GM06990 (cell line): ENCODE measurements around the gene CST6.
A peak's percentile ranks its signal among the peaks of the same experiment; 100 is the strongest.

Source experiments
- DNase-seq: peaks from one replicate; pipeline ENCODE4 v3.0.0-alpha.2; 2011; ENCODE audit not compliant: insufficient read length; ENCODE audit errors: extremely low read depth
- H3K27me3 ChIP-seq: replicated peaks from 2 replicates; pipeline ENCODE4 v1.6.0; 2011; ENCODE audit warnings: low read length; ENCODE audit not compliant: control insufficient read depth, insufficient read depth
- H3K36me3 ChIP-seq: 2 replicates; pipeline ENCODE4 v1.5.1; 2011; ENCODE audit warnings: low read length; ENCODE audit not compliant: control insufficient read depth, insufficient read depth
- H3K4me3 ChIP-seq: replicated peaks from 2 replicates; pipeline ENCODE4 v1.5.1; 2011; ENCODE audit warnings: low read depth, mild to moderate bottlenecking, control low read depth, low read length
- CTCF ChIP-seq: IDR thresholded peaks from 2 replicates; pipeline ENCODE4 v1.5.1; 2011; ENCODE audit warnings: low read length, control low read depth, mild to moderate bottlenecking, inconsistent platforms; ENCODE audit not compliant: insufficient read depth, poor library complexity, severe bottlenecking

Gene CST6

DNA sequence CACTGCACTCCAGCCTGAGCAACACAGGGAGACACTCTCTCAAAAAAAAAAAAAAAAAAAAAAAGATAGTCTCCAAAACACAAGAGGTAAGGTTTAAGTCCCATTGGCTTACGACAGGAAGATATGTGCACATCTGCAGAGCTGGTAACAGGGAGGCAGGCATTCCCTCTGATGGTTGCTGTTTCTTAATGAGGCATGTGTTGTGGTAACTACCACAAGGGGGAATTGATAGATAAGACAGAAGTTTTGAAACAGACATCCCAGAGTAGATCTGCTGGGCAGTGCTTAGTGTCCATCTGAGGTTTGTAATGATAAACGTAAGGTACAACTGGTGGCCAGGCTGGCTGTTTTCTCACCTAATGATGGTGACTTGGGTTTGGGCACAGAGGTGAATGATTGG is 14.5 kb upstream of the CST6 start:
- no peak overlapping the region for H3K4me3 ChIP-seq
- no peak for TF ChIP-seq CTCF
- H3K36me3 ChIP-seq: peaks cover 25% of the 10 kb centered on the region
- DNase-seq: no peak
- no peaks in the 10 kb centered on the region for H3K27me3 ChIP-seq

DNA sequence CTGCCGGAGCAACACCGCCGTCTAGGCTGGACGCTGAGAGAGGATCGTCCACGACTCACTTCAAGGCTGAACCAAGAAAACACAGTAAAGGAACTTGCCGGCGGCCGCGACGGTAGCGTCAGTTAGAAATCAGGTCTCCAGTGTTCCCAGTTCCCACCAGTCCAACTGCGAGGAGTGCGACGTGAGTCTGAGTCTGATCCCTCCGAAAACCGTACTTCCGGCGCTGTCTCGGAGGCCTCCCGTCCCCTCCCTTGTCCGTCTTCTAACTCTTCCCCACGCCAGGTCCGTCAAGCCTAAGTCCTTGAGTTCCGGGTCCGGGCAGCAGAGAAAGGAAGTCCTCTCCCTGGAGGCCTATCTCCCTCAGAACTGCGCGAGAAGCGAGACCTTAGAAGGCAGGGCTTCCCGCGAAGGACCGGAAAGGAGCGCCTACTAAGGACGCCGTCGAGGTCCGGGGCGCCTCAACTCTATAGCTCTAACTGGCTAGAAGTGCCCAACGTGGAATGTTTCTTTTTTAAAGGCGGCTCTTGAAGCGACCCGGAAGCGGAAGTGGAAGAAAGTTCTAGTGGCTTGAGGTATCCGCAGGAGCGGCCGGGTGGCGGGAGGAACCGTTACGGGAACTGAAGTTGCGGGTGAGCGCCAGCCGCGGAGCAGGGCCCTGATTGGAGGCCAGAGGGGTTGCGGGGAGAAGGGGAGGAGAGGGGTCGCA is 9.7 kb upstream of the CST6 start, which contains the start of the genes BANF1 and EIF1AD:
Gene BANF1, plus strand, starts transcription at position 562 of the 706 bp plus-strand sequence. CDS start 748 bp downstream, outside the sequence.
Gene EIF1AD, minus strand, starts transcription at position 216 of the 706 bp plus-strand sequence. CDS start 1,768 bp downstream, outside the sequence.
- H3K4me3 ChIP-seq: peak within 1 kb of the TSS; percentile 96
- H3K36me3 ChIP-seq: peaks cover 31% of the 10 kb centered on the region

DNA sequence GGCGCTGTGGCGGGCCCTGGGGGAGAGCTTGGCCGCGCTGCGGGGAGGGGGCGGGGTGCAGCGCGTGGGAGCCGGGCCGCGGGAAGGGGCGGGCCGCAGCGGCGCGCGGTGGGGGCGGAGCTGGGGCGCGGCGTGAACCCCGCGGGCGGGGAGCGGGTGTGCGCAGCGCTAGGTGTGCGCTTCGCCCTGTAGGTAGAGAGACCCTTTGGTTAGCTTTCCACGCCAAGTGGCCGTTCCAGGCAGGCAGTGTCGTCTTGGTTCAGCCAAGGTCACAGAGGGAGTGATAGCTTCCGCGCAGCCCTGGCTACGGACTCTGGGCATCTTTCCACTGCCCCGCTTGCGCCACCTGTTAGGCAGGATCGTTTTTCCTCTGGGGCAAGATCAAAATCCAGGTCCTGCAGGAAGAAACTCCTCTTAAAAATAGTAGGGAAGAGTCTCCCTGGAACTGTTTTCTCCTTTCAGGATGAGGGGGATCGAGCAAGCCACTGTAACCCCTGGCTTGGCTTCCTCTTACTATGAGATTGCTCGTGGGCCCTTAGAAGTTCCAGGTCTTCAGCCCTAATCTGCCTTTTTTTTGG is 9.1 kb upstream of the CST6 start:
- H3K36me3 ChIP-seq: peaks cover 28% of the 10 kb centered on the region
- TF ChIP-seq CTCF: peak; percentile 19
- no peak for DNase-seq

More for the DNA sequence above, 9.7 kb upstream of the CST6 start, which contains the start of the genes BANF1 and EIF1AD:
- no peaks in the 10 kb centered on the region for H3K27me3 ChIP-seq
- peak; percentile 94 for DNase-seq
- TF ChIP-seq CTCF: no peak

DNA sequence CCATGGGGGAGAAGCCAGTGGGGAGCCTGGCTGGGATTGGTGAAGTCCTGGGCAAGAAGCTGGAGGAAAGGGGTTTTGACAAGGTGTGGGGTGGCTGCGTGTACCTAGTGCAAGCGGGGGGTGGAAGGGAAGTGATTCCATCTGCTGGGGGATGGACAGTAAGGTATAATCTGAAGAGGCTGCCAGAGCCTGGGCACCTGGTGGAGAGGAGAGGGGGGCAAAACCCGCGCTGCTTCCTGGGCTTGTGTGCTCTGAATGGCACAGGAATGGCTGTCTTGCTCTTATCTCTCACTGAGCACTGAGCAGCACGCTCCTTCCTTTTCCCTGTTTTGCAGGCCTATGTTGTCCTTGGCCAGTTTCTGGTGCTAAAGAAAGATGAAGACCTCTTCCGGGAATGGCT is 8.5 kb upstream of the CST6 start:
- Histone ChIP-seq H3K27me3 (no peaks in the 10 kb centered on the region), H3K36me3 (peaks cover 24% of the 10 kb centered on the region), H3K4me3 (peak overlapping the region; percentile 96)
- DNase-seq: no peak
- no peak for TF ChIP-seq CTCF

More for the DNA sequence above, 9.1 kb upstream of the CST6 start:
- H3K27me3 ChIP-seq: no peaks in the 10 kb centered on the region
- peak overlapping the region; percentile 96 for H3K4me3 ChIP-seq

DNA sequence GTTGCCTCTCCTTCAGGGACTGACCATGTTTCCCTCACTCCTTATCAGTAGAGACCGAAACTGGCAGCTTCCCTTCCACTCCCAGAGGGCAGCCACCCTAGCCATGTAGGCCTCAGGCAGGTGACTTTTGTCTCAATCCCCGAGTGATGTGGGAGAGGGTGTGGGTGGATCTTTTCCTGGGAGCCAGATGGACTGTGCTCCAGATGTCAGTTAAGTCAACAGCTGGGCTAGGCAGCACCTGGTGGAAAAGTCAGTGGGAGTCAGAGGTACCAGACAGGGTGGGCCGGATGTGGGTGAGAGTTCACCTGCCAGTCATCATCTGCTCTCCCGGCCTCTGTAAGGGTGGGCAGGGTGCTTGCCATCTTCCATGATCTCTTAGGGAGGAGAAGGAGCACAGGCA is 7.6 kb upstream of the CST6 start:
- no peak for TF ChIP-seq CTCF
- Histone ChIP-seq H3K36me3 (peaks cover 18% of the 10 kb centered on the region), H3K4me3 (no peak overlapping the region), H3K27me3 (no peaks in the 10 kb centered on the region)
- no peak for DNase-seq
